HG02763 (cell line): ENCODE data around the gene CNTNAP2.
"Not testable (repeated sequence)": the region's sequence is repeated elsewhere in the genome, so short reads cannot be mapped to it uniquely, and the experiment has no call there.

ENCODE experiments used
- ATAC-seq: cut with Tn5 transposase; IDR thresholded peaks from one replicate; pipeline ENCODE4 v1.9.1; 2021; ENCODE audit warnings: mild to moderate bottlenecking, moderate library complexity; ENCODE audit not compliant: unreplicated experiment

Gene CNTNAP2

DNA sequence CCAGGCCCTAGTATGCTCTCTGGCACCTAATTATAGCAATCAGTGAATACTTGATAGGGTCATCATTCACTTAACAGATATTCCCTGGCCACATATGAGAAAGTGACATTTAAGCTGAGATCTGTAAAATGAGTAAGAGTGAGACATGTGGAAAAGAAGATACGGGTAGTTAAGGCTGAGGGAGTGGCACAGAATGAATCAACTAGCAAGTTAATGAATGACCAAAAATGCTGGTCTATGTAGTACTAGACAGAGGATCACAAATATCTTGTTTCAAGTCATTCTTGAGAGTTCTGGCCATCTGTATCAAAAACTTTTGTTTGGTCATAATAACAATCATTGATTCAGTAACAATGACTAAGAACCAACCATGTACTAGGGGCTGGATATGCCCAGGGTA is 954.9 kb downstream of the CNTNAP2 start:
- ATAC-seq, result no peak

- ATAC-seq, result no peak
Measured at GRCh38 chr7:147078312-147078711, 961.7 kb downstream of the CNTNAP2 start.

DNA sequence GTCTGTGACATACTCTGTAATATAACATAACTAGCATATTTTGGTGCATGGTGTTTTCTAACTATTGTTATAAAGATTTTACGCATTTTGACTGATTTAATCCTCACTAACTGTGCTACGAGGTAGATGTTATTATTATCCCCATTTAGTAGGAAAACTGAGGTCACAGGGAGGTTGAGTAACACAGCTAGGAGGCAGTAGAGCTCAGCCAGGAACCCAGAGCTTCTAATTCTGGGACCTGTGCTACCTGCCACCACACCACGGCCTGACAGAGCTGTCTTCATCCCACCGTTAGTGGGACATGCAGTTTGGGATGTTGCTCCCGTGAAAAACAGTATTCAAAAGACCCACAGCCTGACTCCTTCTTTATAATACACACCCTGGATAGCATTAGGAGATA is 962.5 kb downstream of the CNTNAP2 start:
- no peak for ATAC-seq

DNA sequence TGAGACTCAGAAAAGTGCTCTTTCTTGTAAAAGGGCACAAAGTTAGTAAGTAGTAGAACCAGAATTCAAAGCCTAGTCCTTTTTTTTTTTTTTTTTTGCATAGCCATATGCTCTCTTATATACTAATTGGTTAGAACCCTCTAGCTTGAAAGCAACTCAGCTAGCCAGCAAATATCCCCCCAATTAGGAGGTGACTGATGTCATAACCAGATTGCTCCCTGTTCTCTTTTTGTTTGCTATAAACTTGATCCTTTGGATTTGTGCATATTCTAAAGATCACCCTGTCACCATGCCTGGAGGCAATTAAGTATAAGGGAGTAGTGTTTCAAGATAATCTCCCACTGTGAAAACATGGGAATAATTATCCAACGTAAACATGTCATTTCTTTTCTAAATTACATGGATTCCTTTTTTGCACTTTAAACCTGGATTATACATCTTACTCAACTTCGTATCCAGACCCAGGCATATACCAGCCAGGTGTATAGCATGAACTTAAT is 963.4 kb downstream of the CNTNAP2 start:
- ATAC-seq, result no peak

DNA sequence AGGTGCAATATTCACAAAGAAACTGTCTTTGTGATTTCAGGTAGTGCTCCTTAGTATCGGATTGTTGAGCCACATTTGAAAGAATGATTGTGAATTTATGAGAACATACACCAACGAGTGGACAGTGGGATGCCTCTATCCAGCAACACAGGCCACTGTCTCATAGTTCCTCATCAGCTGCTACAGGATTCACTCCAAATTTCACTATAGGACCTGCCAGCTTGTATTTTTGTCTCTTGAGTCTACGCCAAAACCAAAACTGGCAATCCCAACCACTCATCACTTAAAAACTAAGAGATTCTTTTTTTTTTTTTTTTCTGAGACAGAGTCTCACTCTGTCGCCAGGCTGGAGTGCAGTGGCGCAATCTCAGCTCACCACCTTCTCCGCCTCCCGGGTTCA is 964.5 kb downstream of the CNTNAP2 start:
- no peak for ATAC-seq

- no peak for ATAC-seq
Measured at GRCh38 chr7:147089051-147089461, 972.5 kb downstream of the CNTNAP2 start.

- ATAC-seq, result no peak
Measured at GRCh38 chr7:147089608-147090007, 973.0 kb downstream of the CNTNAP2 start.

DNA sequence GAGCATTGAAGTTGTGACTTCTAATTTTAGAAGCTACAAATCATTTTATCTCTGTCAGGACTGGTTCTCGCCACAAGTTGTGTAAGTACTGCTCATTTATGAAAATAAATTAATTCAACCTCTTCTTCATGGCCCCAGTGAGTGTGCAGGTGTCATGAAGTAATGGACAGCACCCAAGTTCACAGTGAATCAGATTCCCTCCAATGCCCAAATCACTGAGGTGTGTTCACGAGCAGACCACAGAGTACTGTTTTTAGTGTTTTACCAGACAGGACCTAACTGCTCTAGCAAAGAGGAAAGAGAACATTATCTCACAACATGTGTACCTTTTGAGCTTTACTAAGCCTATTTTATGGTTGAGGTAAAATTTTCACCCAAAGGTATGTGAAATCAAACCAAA is 980.0 kb downstream of the CNTNAP2 start:
- ATAC-seq, result no peak

DNA sequence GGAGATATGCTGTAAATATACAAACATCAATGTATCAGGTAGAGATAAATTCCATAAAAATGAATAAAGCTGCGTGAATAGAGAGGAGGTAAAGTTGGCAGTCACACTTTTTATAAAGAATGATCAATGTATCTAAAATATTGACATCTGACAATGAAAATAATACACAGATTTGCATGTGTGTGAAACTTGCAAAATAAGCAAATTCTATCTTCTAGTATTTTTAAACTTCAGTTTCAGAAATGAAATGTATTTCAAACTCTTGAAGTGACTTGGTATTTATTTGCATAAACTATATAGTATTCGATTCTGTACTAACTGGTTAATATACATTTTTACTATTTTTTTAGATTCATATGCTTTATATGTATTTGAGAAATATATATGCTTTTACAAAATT is 986.6 kb downstream of the CNTNAP2 start:
- ATAC-seq, result no peak

GRCh38 chr7:147106746-147107145 is 990.1 kb downstream of the CNTNAP2 start:
- no peak for ATAC-seq

DNA sequence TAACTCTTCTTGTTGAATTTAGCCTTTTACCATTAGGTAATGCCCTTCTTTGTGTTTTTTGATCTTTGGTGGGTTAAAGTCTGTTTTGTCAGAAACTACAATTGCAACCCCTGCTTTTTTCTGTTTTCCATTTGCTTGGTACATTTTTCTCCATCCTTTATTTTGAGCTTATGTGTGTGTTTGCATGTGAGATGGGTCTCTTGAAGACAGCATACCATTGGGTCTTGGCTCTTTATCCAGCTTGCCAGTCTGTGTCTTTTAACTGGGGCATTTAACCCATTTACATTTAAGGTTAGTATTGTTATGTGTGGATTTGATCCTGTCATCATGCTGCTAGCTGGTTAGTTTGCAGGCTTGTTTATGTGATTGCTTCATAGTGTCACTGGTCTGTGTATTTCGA is 997.9 kb downstream of the CNTNAP2 start:
- not testable (repeated sequence) for ATAC-seq

DNA sequence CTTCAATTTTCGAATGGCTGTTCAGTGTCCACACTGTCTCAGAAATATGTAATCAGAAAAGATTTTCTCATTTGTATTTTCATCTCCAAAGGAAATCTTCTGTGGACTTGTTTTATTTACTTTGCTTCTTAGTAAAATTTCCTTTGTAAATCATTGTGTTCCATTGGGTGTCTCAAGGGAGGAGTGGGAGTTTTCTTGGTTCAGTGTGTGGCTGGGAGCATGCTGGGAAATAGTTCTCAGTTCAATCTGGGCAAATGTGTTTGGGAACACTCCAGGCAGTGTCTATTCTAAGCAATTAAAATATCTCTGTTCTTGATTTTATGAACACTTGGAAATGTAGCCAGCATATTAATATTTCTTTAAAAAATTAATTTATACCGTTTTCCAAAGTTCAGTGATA is 1019.8 kb downstream of the CNTNAP2 start:
- no peak for ATAC-seq

- no peak for ATAC-seq
Measured at GRCh38 chr7:147145194-147145593, 1028.6 kb downstream of the CNTNAP2 start.

DNA sequence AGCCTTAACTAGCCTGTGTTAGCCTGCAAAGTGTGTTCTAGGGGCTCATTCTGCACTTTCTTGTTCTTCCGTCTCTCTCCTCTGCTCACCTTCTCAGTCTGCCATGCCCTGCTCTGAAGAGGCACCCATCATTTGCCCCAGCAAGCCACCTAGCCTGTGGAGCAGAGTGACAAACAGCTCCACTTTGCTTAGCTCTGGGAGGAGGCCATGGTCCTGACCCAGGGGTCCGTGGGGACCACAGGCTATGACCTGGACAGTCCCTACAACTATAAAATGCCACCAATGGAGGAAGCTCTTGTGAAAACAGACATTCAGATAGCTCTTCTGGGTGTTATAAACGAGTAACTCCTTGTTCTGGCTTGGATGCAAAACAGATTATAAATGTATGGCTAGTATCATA is 1029.6 kb downstream of the CNTNAP2 start:
- no peak for ATAC-seq

DNA sequence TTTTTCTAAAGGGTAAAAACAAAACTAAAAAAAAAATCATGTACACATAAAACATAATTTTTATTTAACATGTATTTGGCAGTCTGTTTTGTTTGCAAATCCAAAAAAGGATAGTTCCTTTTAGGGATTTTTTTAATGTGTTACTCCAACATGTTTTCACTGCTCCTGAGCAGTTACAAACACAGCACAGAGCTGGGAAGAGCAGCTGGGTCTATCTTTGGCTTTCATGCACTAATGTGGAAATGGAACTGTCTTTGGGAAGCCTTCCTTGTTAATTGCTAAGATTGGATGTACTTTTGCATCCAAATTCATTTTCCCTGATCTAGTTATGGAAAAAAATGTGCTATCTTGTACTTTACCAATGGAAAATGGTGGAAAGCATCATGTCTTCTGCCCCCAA is 1035.1 kb downstream of the CNTNAP2 start:
- ATAC-seq, result no peak

- no peak for ATAC-seq
Measured at GRCh38 chr7:147153571-147153970, 1037.0 kb downstream of the CNTNAP2 start.

DNA sequence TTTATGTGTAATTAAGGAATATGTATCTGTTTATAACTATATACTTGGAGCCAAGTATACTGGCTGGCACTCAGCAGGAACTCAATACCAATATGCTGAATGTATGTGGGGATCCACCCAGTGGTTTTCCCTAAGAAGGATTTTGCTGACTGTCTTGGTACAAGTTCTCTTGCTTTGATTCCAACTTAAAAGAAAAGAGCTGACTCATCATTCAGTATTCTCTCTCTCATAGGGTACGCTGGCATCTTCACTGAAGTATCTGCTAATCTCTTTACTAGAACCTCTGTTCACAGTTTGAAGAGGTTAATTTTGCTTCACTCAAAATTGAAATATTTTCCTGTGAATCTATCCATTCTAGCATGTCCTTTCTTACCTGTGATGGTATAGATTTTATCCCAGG is 1044.8 kb downstream of the CNTNAP2 start:
- ATAC-seq, result no peak

- ATAC-seq, result no peak
Measured at GRCh38 chr7:147170341-147171012, 1053.9 kb downstream of the CNTNAP2 start.

DNA sequence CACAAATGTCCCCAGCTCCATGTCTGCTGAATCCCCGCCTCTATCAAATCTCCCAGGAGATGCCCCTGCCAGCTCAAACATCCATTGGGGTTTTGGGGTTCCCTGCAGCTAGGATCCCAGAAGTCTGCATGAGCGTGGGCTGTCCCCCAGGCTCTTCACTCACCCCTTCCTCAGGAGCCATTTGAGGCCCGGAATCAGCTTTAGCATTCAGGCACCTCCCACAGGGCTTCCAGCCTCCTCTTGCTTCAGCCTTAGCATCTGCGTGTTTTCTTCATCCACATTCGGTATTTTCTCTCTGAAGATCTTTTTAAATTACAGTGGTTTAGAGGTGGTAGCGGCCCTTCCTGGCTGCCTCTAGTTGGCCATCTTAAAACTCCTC is 1054.4 kb downstream of the CNTNAP2 start:
- no peak for ATAC-seq

GRCh38 chr7:147173883-147174282 is 1057.3 kb downstream of the CNTNAP2 start:
- no peak for ATAC-seq

GRCh38 chr7:147182874-147183273 is 1066.3 kb downstream of the CNTNAP2 start:
- ATAC-seq, result no peak

GRCh38 chr7:147183276-147183675 is 1066.7 kb downstream of the CNTNAP2 start:
- ATAC-seq, result no peak

DNA sequence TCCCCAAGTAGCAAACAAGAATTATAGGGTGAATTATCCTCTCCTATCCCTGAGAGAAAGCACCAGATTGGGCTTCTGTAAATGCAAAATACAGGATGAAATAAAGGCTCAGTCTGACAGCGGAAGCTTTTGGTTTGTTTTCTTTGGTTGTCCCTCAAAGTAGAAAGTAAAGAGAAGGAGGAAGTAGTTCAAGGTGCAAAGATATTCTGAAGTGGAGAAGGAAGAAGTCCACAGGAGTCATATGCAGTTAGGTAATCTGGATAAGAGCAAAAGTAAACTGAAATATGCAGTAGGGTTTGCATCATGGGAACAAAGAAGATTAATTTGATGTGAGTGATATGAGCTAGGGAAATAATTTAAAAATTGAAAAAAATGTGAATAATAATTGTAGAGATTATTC is 1071.9 kb downstream of the CNTNAP2 start:
- ATAC-seq, result no peak
